IgD-negative memory B cell (primary cell): ENCODE measurements around the gene PLIN5. TPM values are rescaled to one million over a fixed set of nuclear protein-coding genes. Genes with fewer than 3 reads are reported as not detected.
A peak's percentile ranks its signal among the peaks of the same experiment; 100 is the strongest.
"Not testable (repeated sequence)": the region's sequence is repeated elsewhere in the genome, so short reads cannot be mapped to it uniquely, and the experiment has no call there.

Experiments used
- H3K27ac Mint-ChIP-seq, 3 donors: one replicate each; pipeline ENCODE4 v1.8.0; 2020 to 2022; ENCODE audit warnings: mild to moderate bottlenecking in 3 of 3, mixed read lengths in 3 of 3, moderate library complexity in 1 of 3
- H3K27me3 Mint-ChIP-seq: one replicate; pipeline ENCODE4 v1.8.0; 2021; ENCODE audit warnings: mixed read lengths
- H3K36me3 Mint-ChIP-seq: one replicate; pipeline ENCODE4 v1.8.0; 2020; ENCODE audit warnings: mild to moderate bottlenecking, mixed read lengths
- H3K4me1 Mint-ChIP-seq, 3 donors: one replicate each; pipeline ENCODE4 v1.8.0; 2020 to 2022; ENCODE audit warnings: mixed read lengths in 3 of 3, mild to moderate bottlenecking in 1 of 3
- H3K4me3 Mint-ChIP-seq, 4 donors: one replicate each; pipeline ENCODE4 v1.8.0; 2020 to 2022; ENCODE audit warnings: mild to moderate bottlenecking in 4 of 4, mixed read lengths in 4 of 4, moderate library complexity in 3 of 4
- H3K9me3 Mint-ChIP-seq, 3 donors: one replicate each; pipeline ENCODE4 v1.8.0; 2020 to 2021; ENCODE audit warnings: mixed read lengths in 3 of 3, mild to moderate bottlenecking in 1 of 3
- polyA plus RNA-seq: library from polyadenylated mRNA; unstranded; fragments of 300-500 nt; fragmentation: Illumina TruSeq; gene quantifications from one replicate; pipeline ENCODE4 v1.2.3, GENCODE V29; 2021

The PLIN5 gene
- polyA plus RNA-seq, 1 donor from 2014 or later: not detected

DNA sequence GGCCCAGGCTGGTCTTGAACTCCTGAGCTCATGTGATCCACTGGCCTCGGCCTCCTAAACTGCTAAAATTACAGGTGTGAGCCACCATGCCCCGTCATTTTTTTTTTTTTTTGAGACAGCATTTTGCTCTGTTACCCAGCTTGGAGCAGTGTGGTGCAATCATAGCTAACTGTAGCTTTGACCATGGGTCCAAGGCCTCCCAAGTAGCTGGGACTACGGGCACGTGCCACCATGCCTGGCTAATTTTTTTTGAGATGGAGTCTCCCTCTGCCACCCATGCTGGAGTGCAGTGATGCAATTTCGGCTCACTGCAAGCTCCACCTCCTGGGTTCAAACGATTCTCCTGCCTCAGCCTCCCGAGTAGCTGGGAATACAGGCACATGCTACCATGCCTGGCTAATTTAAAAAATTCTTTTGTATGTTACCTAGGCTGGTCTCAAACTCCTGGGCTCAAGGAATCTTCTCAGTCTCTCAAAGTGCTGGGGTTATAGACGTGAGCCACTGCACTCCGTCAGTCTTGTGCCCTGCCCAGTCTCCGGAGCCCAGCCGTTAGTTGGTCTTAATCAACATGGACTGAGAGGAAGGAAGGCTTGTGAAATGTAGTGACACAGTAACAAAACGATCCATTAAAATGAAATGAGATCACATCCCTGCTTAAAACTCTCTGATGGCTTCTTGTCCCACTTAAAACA lies 6.2 kb upstream of the PLIN5 start:
- Mint-ChIP-seq H3K4me1 (peaks cover 6 to 11% (median 9%) of the 10 kb centered on the region in 3 donors), H3K36me3 (no peaks in the 10 kb centered on the region), H3K27ac (no peak overlapping the region), H3K9me3 (peaks cover 0 to 2% (median 0%) of the 10 kb centered on the region in 3 donors), H3K27me3 (peaks cover 12% of the 10 kb centered on the region), H3K4me3 (no peak overlapping the region)

DNA sequence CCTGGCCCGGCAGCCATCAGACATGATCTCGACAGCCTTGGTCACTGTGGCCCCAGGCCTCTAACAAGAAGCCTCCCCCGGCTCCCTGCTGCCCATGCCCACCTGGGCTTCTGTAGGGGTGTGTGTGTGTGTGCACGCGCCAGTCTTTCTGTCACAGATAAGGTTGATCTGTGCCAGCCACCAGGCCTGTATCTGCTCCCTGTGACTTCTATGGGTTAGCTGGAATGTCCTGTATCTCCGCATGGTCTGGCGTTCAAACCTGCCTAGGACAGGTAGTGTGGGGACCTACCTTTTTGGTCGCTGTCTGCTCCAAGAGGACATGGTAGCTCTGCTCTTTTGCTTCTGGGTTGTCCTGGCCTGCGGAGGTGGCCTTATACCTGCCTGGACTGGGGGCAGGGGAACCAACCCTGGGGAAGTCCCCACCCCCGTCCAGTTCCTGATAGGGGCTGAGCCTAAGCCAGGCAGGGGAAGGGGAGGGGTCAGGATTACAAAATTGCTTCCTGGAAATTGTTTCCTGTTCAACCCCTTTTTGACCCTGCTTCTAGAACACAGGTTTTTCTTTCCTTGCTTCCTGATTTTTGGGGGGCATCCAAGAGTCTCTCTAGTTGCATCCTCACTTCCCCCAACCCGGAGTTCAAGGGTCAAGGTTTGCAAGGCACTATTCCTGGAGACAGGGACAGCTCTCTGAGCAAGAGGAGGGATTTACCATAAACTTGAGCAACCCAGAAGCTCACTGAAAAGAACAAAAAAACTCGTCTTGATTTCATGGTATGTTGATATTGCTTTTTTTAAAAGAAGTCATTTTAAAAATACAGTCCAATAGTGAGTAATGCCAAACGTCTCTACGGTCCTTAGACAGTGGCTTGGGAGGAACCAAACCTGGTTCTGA lies 4.9 kb upstream of the PLIN5 start, which contains the start of gene LRG1:
TSS of gene LRG1 (minus strand) at position 344 of the 889 bp plus-strand sequence. CDS start at position 321, 23 bp downstream.
- Mint-ChIP-seq H3K36me3 (no peaks in the 10 kb centered on the region), H3K27ac (peak within 1 kb of the TSS in 1 of 3 donors; percentile 13), H3K4me1 (peaks cover 6 to 13% (median 11%) of the 10 kb centered on the region in 3 donors), H3K9me3 (peaks cover 0 to 2% (median 0%) of the 10 kb centered on the region in 3 donors), H3K4me3 (peak within 1 kb of the TSS in 3 of 4 donors; percentile 60 to 89 (median 69)), H3K27me3 (peaks cover 15% of the 10 kb centered on the region)

DNA sequence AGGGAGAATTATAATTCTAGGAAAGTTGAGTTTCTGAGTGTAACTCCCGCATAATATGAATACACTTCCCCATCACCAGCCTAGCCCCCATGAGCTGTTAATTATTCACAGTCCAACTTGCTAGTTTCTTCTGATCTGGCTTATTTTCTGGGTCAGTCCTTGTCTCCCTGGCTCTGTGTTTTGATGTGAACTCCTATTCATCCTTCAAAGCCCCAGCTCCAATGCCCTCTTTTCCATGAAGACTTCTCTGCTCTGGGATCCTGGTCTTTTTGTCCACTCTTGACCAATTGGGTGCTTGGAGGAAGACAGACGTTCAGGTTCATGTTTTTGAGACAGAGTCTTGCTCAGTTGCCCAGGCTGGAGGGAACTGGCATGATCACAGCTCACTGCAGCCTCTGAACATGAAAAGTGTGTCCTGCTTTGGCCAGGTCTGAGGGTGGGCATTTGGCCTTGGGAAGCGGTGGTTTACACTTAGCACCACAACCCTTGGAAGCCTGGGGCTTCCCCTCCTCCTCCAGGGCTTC lies 4.2 kb upstream of the PLIN5 start:
- peaks cover 15% of the 10 kb centered on the region for H3K27me3 Mint-ChIP-seq
- no peaks in the 10 kb centered on the region for H3K36me3 Mint-ChIP-seq
- no peak overlapping the region for H3K4me3 Mint-ChIP-seq
- H3K27ac Mint-ChIP-seq: no peak overlapping the region
- peaks cover 7 to 14% (median 11%) of the 10 kb centered on the region in 3 donors for H3K4me1 Mint-ChIP-seq
- H3K9me3 Mint-ChIP-seq: peaks cover 0 to 2% (median 0%) of the 10 kb centered on the region in 3 donors

DNA sequence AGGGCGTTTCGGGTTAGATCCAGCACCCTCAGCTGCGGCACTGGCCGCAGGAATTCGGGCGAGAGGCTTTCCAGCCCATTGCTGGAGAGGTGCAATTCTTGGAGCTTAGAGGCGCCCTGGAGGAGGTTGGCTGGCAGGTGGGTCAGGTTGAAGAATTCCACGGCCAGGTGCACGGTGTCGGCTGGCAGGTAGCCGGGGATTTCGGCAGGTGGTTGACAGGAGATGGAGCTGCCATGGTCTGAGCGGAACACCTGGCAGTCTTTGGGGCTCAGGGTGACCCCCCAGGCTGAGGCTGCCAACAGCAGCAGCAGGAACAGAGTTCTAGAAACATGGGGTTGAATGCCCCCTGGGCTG lies 3.6 kb upstream of the PLIN5 start:
- no peak overlapping the region for H3K27ac Mint-ChIP-seq

DNA sequence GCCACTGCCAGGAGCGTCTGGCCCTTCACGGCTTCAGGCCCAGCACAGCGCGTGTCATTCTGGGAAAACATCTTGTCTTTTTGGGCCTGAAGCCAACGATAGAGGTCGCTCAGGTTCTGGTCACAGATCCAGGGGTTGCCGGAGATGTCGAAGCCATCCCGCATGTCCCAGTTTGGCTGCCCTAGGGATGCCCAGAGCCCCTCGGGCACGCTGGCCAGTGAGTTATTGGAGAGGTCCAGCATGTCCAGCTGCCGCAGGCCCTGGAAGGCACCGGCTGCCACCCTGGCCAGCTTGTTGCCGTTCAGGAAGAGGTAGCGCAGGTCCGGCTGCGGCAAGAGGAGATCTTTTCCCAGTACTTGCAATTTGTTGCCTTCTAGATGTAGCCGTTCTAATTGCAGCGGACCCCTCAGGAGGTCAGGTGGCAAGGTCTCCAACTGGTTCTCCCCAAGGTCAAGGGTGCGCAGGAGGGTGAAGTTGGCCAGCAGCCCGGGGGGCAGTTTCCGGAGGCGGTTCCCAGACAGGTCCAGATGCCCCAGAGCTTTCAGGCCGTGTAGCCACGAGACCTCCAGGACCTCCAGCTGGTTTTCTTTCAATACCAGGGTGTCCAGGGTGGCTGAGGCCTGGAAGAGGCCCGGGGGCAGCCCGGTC lies 3.1 kb upstream of the PLIN5 start:
- Mint-ChIP-seq H3K9me3 (peaks cover 0 to 2% (median 0%) of the 10 kb centered on the region in 3 donors), H3K4me3 (no peak overlapping the region), H3K27me3 (peaks cover 18% of the 10 kb centered on the region), H3K27ac (no peak overlapping the region), H3K4me1 (peaks cover 7 to 17% (median 15%) of the 10 kb centered on the region in 3 donors), H3K36me3 (no peaks in the 10 kb centered on the region)

More for the DNA sequence above, 3.6 kb upstream of the PLIN5 start:
- H3K36me3 Mint-ChIP-seq: no peaks in the 10 kb centered on the region
- H3K9me3 Mint-ChIP-seq: peaks cover 0 to 2% (median 0%) of the 10 kb centered on the region in 3 donors
- H3K4me3 Mint-ChIP-seq: no peak overlapping the region
- H3K27me3 Mint-ChIP-seq: peaks cover 16% of the 10 kb centered on the region
- peaks cover 7 to 14% (median 11%) of the 10 kb centered on the region in 3 donors for H3K4me1 Mint-ChIP-seq

DNA sequence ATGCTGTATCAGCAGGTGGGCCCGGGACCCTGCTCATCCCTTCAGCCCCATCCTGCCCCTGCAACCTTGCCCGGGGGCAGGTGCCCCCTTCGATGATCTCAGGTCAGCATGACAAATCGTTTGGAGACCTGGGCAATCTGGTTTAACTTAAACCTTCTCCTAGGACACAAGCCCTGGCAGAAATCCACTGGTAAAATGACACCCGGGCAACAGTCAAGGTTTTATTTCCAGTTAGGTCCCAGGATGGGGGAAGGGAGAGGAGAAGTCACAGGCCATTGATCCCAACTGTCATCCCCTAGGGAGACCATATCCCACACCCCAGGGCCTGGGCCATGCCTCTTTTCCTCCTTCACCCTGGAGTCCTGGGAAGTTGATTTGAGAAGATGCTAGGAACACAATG lies 1.8 kb upstream of the PLIN5 start:
- H3K4me1 Mint-ChIP-seq: peaks cover 7 to 17% (median 15%) of the 10 kb centered on the region in 3 donors
- H3K36me3 Mint-ChIP-seq: no peaks in the 10 kb centered on the region
- peaks cover 0 to 2% (median 0%) of the 10 kb centered on the region in 3 donors for H3K9me3 Mint-ChIP-seq
- H3K27me3 Mint-ChIP-seq: peaks cover 18% of the 10 kb centered on the region
- H3K4me3 Mint-ChIP-seq: no peak overlapping the region
- no peak overlapping the region for H3K27ac Mint-ChIP-seq

DNA sequence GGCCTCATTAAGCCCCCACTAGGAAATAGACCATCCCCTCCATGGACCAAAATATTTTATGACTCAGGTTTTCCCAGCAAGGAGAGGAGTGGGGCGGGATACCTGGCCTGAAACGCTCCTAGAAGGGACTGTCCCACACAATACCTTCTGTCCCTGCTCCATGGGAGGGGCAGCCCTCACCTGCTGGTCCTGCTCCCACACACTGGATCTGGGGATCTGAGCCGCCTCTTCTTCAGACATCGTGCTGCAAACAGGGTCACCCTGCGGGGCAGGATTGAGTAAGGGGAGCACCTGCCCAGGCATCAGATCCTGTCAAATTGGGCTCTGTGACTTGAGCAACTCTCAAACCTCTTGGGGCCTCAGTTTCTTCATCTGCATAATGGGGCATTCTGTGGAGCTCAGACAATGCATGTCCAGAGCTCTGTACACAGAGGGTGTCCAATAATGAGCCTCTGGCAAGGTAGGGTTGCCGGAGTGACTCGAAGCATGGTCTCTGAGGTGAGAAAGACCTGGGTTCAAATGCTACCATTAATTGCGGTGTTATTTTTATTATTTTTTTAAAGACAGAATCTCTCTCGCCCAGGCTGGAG lies 1.1 kb downstream of the PLIN5 start:
- Mint-ChIP-seq H3K4me1 (peaks cover 1 to 8% (median 3%) of the 10 kb centered on the region in 3 donors), H3K9me3 (no peaks in the 10 kb centered on the region), H3K27me3 (peaks cover 15% of the 10 kb centered on the region), H3K36me3 (no peaks in the 10 kb centered on the region), H3K4me3 (no peak overlapping the region), H3K27ac (no peak overlapping the region)

DNA sequence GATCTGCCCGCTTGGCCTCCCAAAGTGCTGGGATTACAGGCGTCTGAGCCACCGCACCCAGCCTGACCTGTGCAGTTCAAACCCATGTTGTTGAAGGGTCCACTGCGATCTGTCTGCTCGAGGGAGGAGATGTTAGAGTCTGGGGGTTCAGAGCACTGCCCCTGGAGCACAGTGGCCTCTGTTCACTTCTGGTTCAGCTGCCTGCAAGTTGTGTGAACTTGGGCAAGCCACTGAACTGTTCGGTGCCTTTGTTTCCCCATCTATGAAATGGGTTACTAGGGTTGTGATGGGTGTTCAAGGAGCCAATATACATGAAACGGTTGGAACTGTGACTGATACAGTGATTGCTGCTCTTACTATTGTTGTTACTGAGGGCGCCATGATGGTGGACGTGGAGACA lies 1.7 kb downstream of the PLIN5 start:
- Mint-ChIP-seq H3K27ac (no peak overlapping the region), H3K4me1 (peaks cover 1 to 8% (median 3%) of the 10 kb centered on the region in 3 donors), H3K4me3 (no peak overlapping the region), H3K36me3 (no peaks in the 10 kb centered on the region), H3K27me3 (peaks cover 15% of the 10 kb centered on the region), H3K9me3 (no peaks in the 10 kb centered on the region)

DNA sequence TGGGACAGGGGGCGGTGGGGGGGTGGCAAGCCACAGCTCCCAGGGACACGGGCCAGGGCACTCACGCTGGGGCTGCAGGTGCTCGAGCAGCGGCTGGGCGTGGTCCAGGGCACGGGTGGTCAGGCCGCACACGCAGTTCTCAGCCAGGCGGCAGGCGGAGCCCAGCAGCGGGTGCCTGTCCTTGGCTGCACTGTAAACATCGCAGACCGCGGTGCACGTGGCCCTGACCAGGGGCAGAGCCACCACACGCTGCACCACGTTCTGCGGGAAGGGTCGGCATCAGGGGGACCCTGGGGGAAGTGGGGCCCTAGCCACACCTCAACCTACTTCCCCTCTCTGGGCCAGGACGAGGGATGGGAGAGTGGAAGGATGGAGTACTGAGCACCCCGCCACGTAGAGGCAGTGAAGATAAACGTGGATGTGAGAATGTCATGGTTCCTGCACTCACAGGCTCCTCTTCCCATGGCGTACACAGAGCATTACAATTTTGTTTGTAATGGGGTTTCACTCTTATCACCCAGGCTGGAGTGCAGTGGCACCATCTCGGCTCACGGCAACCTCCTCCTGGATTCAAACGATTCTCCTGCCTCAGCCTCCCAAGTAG lies 3.4 kb downstream of the PLIN5 start:
- Mint-ChIP-seq H3K27me3 (peaks cover 9% of the 10 kb centered on the region), H3K9me3 (no peaks in the 10 kb centered on the region), H3K36me3 (no peaks in the 10 kb centered on the region), H3K27ac (no peak overlapping the region), H3K4me3 (no peak overlapping the region), H3K4me1 (peaks cover 3 to 8% (median 3%) of the 10 kb centered on the region in 3 donors)

DNA sequence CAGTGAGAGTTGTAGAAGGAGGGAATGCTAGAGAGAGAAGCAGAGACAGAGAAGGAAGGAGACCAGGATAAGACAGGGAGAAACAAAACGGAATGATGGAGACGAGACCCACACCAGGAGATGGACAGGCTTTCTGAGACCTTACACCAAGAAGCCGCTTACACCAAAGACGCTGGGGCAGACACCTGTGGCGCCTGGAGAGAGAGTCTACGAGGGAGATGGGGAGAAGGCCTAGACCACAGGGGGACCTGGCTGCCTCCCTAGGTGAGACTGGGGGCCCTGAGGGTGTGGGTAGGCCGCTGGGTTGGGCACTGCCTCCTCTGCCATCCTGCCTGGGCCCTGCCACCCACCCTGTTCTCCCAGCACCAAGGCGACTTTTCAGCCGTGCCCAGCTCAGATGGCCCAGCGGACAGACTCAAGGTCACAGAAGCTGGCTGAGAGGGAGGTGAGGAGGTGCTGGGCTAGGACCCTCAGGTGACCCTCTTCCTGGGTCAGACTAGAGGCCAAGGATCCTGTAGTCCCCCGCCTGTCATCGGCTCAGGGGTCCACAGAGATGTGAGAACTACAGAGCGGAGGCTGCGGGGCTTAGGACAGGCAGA lies 5.0 kb downstream of the PLIN5 start:
- H3K9me3 Mint-ChIP-seq: no peaks in the 10 kb centered on the region
- H3K4me1 Mint-ChIP-seq: peaks cover 3 to 4% (median 3%) of the 10 kb centered on the region in 3 donors
- no peaks in the 10 kb centered on the region for H3K36me3 Mint-ChIP-seq
- no peak overlapping the region for H3K27ac Mint-ChIP-seq
- no peak overlapping the region for H3K4me3 Mint-ChIP-seq
- H3K27me3 Mint-ChIP-seq: peaks cover 4% of the 10 kb centered on the region

DNA sequence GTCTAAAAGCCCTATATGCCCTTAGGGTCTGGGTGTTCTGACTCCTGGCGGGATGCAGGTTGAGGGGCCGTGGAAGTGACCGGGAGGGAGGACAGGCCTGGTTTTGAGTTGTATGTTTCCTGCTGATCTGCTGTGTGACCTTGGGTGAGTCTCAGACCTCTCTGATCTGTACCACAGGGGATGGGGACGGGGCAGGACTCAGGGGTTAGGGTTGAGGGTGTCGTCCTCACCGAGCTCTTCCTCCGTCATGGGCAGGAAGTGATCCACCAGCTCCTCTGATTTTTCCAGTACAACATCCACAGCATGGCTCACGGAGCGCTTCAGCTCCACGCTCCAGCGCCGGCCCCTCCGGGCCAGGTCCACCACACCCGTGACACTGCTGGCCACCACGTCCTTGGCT lies 6.2 kb downstream of the PLIN5 start:
- H3K27ac Mint-ChIP-seq: no peak overlapping the region
- H3K27me3 Mint-ChIP-seq: peaks cover 3% of the 10 kb centered on the region
- H3K9me3 Mint-ChIP-seq: no peaks in the 10 kb centered on the region
- H3K4me1 Mint-ChIP-seq: peaks cover 2 to 3% (median 3%) of the 10 kb centered on the region in 3 donors
- H3K4me3 Mint-ChIP-seq: no peak overlapping the region
- no peaks in the 10 kb centered on the region for H3K36me3 Mint-ChIP-seq

DNA sequence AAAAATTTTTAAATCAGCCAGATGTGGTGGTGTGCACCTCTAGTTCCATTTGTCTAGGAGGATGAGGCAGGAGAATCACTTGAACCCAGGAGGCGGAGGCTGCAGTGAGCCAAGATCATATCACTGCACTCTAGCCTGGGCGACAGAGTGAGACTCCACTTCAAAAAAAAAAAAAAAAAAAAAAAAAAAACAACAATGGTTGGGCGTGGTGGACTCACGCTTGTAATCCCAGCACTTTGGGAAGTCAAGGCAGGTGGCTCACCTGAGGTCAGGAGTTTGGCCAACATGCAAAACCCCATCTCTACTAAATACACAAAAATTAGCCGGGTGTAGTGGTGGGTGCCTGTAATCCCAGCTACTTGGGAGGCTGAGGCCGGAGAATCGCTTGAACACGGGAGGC lies 7.6 kb downstream of the PLIN5 start:
- H3K4me3 Mint-ChIP-seq, H3K27me3 Mint-ChIP-seq, H3K36me3 Mint-ChIP-seq, H3K4me1 Mint-ChIP-seq, H3K9me3 Mint-ChIP-seq, H3K27ac Mint-ChIP-seq: not testable (repeated sequence)

DNA sequence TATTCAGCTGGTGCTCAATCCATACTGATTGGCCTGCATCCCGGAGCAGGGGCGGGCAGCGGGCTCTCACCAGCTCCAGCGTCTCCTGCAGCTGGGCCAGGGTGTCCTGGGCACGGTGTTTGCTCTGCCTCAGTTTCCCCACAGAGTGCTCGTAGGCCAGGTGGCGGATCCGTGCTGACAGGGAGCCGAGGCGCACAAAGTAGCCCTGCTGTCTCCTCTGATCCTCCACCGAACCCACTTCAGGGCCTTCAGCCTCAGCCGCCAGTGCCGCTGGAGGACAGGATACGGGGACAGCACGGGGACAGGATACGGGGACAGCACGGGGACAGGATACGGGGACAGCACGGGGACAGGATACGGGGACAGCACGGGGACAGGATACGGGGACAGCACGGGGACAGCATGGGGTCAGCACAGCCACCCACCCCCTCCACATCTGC lies 9.4 kb downstream of the PLIN5 start:
- Mint-ChIP-seq H3K4me3 (no peak overlapping the region), H3K27me3 (peaks cover 4% of the 10 kb centered on the region), H3K4me1 (peaks cover 0 to 2% (median 0%) of the 10 kb centered on the region in 3 donors), H3K36me3 (no peaks in the 10 kb centered on the region), H3K9me3 (no peaks in the 10 kb centered on the region), H3K27ac (no peak overlapping the region)
